Gastrocnemius medialis (tissue), 4 donors: Measurements from ENCODE around the gene CLGN.

ENCODE experiments used
- POLR2A ChIP-seq, 2 donors: fragments of 450-650 bp; IDR thresholded peaks; one replicate each; pipeline ENCODE4 v1.6.1; 2017; ENCODE audit warnings: antibody characterized with exemption in 2 of 2, mild to moderate bottlenecking in 2 of 2, moderate library complexity in 2 of 2
- TF ChIP-seq, protein P1 (sequence below), 5 experiments: fragments of 450-650 bp in 3 of 5; fragments of 200-600 bp in 2 of 5; sonication (generic) in 2 of 5; IDR thresholded peaks in 4 of 5; conservative IDR thresholded peaks in 1 of 5; 1 replicate in 4 of 5; 2 replicates in 1 of 5; pipeline ENCODE4 v1.5.1; 2016 to 2019; ENCODE audit warnings: antibody characterized with exemption in 5 of 5, mild to moderate bottlenecking in 3 of 5, moderate library complexity in 3 of 5

DNA sequence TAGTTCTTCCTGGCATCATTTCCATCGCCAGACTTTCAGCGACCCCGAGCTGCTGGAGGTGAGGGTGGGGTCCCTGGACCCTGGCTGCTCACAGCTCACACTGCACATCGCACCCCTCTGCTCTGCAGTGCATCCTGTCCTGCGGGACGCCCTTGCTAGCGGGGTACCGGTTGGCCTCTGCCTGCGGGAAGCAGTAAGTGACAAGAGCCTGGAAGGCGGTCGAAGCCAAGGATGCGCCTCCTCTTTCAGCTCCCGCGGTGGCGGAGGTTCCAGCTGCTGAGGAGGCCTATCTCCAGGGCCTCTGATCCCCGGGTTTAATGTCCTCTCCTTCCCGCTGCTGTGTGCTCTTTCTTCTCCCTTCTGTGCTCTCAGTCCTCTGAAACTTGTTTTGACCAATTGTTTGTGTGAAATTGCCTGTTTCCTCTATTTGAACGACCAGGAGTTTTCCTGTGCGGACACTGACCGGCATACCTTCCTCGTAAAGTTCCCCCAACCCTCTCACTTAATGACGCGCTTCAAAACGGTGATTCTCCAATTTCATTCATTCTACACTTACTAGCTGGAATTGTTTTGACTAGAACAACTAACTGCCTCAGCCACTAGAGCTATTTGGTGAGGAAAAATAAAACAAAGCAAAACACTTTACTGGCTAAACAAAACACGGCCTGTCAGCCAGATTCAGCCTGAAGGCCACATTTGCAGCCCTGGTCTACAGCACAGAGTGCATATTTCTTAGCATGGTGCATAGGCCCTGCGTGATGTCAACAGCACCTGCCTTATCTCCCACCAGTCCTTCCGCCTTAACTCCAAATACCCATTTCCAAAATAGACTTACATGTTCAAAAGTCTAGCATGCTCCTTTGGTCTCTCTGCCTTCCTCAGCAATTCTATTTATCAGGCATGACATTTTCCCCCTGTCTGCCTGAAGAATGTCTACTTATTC is 42.6 kb upstream of the CLGN start:
- TF ChIP-seq, protein P1, sequence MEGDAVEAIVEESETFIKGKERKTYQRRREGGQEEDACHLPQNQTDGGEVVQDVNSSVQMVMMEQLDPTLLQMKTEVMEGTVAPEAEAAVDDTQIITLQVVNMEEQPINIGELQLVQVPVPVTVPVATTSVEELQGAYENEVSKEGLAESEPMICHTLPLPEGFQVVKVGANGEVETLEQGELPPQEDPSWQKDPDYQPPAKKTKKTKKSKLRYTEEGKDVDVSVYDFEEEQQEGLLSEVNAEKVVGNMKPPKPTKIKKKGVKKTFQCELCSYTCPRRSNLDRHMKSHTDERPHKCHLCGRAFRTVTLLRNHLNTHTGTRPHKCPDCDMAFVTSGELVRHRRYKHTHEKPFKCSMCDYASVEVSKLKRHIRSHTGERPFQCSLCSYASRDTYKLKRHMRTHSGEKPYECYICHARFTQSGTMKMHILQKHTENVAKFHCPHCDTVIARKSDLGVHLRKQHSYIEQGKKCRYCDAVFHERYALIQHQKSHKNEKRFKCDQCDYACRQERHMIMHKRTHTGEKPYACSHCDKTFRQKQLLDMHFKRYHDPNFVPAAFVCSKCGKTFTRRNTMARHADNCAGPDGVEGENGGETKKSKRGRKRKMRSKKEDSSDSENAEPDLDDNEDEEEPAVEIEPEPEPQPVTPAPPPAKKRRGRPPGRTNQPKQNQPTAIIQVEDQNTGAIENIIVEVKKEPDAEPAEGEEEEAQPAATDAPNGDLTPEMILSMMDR (IDR thresholded peaks at IDR 0.05 in 4 of 5, conservative IDR thresholded peaks at IDR 0.05 in 1 of 5) = no peak
- TF ChIP-seq POLR2A (IDR thresholded peaks at IDR 0.05) = no peak
